H9 (cell line): ENCODE results near the gene CHD6. TPM values are rescaled to one million over a fixed set of nuclear protein-coding genes. Genes with fewer than 3 reads are reported as not detected.

Experiments
- DNase-seq: peaks from one replicate; pipeline ENCODE4 v3.0.0-alpha.2; 2017
- H2AFZ ChIP-seq: one replicate; pipeline ENCODE4 v1.6.1; 2013; ENCODE audit warnings: mild to moderate bottlenecking, low read length, control low read depth, moderate library complexity
- H2AK5ac ChIP-seq: 2 replicates; pipeline ENCODE4 v1.6.1; 2013; ENCODE audit warnings: low read length, control low read depth, mixed read lengths; ENCODE audit not compliant: insufficient read length
- H2BK120ac ChIP-seq: one replicate; pipeline ENCODE4 v1.6.1; 2013; ENCODE audit warnings: low read depth, mild to moderate bottlenecking, low read length, control low read depth, inconsistent platforms; ENCODE audit not compliant: poor library complexity, severe bottlenecking
- H2BK12ac ChIP-seq: 2 replicates; pipeline ENCODE4 v1.6.1; 2013; ENCODE audit warnings: low read length, control low read depth, mixed read lengths, low read depth; ENCODE audit not compliant: insufficient read length
- H2BK15ac ChIP-seq: 2 replicates; pipeline ENCODE4 v1.6.1; 2013; ENCODE audit warnings: low read depth, low read length, control low read depth
- H2BK20ac ChIP-seq: one replicate; pipeline ENCODE4 v1.6.1; 2013; ENCODE audit warnings: low read depth, mild to moderate bottlenecking, low read length, control low read depth, inconsistent platforms; ENCODE audit not compliant: poor library complexity, severe bottlenecking
- H2BK5ac ChIP-seq: 2 replicates; pipeline ENCODE4 v1.6.1; 2013; ENCODE audit warnings: low read length, control low read depth, mixed read lengths; ENCODE audit not compliant: insufficient read length
- H3K14ac ChIP-seq: 2 replicates; pipeline ENCODE4 v1.6.1; 2013; ENCODE audit warnings: low read length, control low read depth; ENCODE audit not compliant: insufficient read depth
- H3K18ac ChIP-seq: 2 replicates; pipeline ENCODE4 v1.6.1; 2013; ENCODE audit warnings: low read depth, mild to moderate bottlenecking, mixed read lengths, low read length, control low read depth; ENCODE audit not compliant: insufficient read length
- H3K23ac ChIP-seq: 2 replicates; pipeline ENCODE4 v1.6.1; 2013; ENCODE audit warnings: low read length, control low read depth, mixed read lengths, low read depth; ENCODE audit not compliant: insufficient read length
- H3K23me2 ChIP-seq: 2 replicates; pipeline ENCODE4 v1.6.1; 2013; ENCODE audit warnings: low read depth, mild to moderate bottlenecking, mixed read lengths, low read length, control low read depth; ENCODE audit not compliant: insufficient read length, poor library complexity, severe bottlenecking
- H3K27ac ChIP-seq: 2 replicates; pipeline ENCODE4 v1.5.1; 2013; ENCODE audit warnings: low read length, control low read depth, mixed read lengths, low read depth; ENCODE audit not compliant: insufficient read length
- H3K27me3 ChIP-seq: 2 replicates; pipeline ENCODE4 v1.6.1; 2013; ENCODE audit warnings: low read length, control low read depth, inconsistent platforms; ENCODE audit not compliant: insufficient read depth
- H3K4ac ChIP-seq: 2 replicates; pipeline ENCODE4 v1.6.1; 2013; ENCODE audit warnings: low read depth, mild to moderate bottlenecking, control low read depth, inconsistent platforms, low read length, moderate library complexity
- H3K4me1 ChIP-seq: 2 replicates; pipeline ENCODE4 v1.6.1; 2013; ENCODE audit warnings: low read length, control low read depth, inconsistent platforms; ENCODE audit not compliant: insufficient read depth
- H3K4me2 ChIP-seq: 2 replicates; pipeline ENCODE4 v1.6.1; 2013; ENCODE audit warnings: low read length, control low read depth, mixed read lengths; ENCODE audit not compliant: insufficient read length, insufficient read depth
- H3K56ac ChIP-seq: 2 replicates; pipeline ENCODE4 v1.6.1; 2013; ENCODE audit warnings: low read depth, mild to moderate bottlenecking, mixed read lengths, low read length, control low read depth; ENCODE audit not compliant: insufficient read length
- H3K79me1 ChIP-seq: 2 replicates; pipeline ENCODE4 v1.6.1; 2013; ENCODE audit warnings: low read depth, mild to moderate bottlenecking, moderate library complexity, low read length, control low read depth, inconsistent platforms; ENCODE audit not compliant: insufficient read depth, poor library complexity, severe bottlenecking
- H3K79me2 ChIP-seq: 2 replicates; pipeline ENCODE4 v1.6.1; 2013; ENCODE audit warnings: low read length, control low read depth, inconsistent platforms; ENCODE audit not compliant: insufficient read depth
- H3K9ac ChIP-seq: 2 replicates; pipeline ENCODE4 v1.6.1; 2013; ENCODE audit warnings: low read length, control low read depth, mixed read lengths; ENCODE audit not compliant: insufficient read length; ENCODE audit errors: extremely low read depth
- H3K9me3 ChIP-seq: one replicate; pipeline ENCODE4 v1.6.1; 2013; ENCODE audit warnings: low read depth, low read length, inconsistent platforms; ENCODE audit not compliant: control insufficient read depth
- H3T11ph ChIP-seq: one replicate; pipeline ENCODE4 v1.6.1; 2013; ENCODE audit warnings: mild to moderate bottlenecking, low read length, control low read depth, inconsistent platforms
- H4K20me1 ChIP-seq: one replicate; pipeline ENCODE4 v1.6.1; 2013; ENCODE audit not compliant: control insufficient read depth, insufficient read length, insufficient read depth
- H4K5ac ChIP-seq: 2 replicates; pipeline ENCODE4 v1.6.1; 2013; ENCODE audit warnings: low read depth, mild to moderate bottlenecking, mixed read lengths, low read length, control low read depth; ENCODE audit not compliant: insufficient read length
- H4K8ac ChIP-seq: replicated peaks from 2 replicates; pipeline ENCODE4 v1.6.1; 2013; ENCODE audit warnings: low read length, control low read depth, mixed read lengths, low read depth; ENCODE audit not compliant: insufficient read length
- H4K91ac ChIP-seq: 2 replicates; pipeline ENCODE4 v1.6.1; 2013; ENCODE audit warnings: low read depth, mild to moderate bottlenecking, moderate library complexity, mixed read lengths, low read length, control low read depth; ENCODE audit not compliant: insufficient read length
- H3K27ac Mint-ChIP-seq, 3 experiments: 2 replicates in 2 of 3; 3 replicates in 1 of 3; pipeline ENCODE4 v1.8.0; 2020 to 2021; ENCODE audit warnings: mixed read lengths in 3 of 3, mild to moderate bottlenecking in 1 of 3, moderate library complexity in 1 of 3
- H3K27me3 Mint-ChIP-seq: 2 replicates; pipeline ENCODE4 v1.8.0; 2021; ENCODE audit warnings: low read depth, mild to moderate bottlenecking, moderate library complexity, mixed read lengths
- H3K36me3 Mint-ChIP-seq, 3 experiments: 2 replicates in 2 of 3; 3 replicates in 1 of 3; pipeline ENCODE4 v1.8.0; 2020 to 2021; ENCODE audit warnings: low read depth in 3 of 3, mixed read lengths in 3 of 3; ENCODE audit not compliant: insufficient read depth in 1 of 3
- H3K4me1 Mint-ChIP-seq, 2 experiments: 2 replicates each; pipeline ENCODE4 v1.8.0; 2020; ENCODE audit warnings: mixed read lengths in 2 of 2
- H3K4me3 Mint-ChIP-seq, 2 experiments: 2 replicates in 1 of 2; 3 replicates in 1 of 2; pipeline ENCODE4 v1.8.0; 2020 to 2021; ENCODE audit warnings: mild to moderate bottlenecking in 2 of 2, mixed read lengths in 2 of 2, moderate library complexity in 1 of 2
- H3K9me3 Mint-ChIP-seq, 2 experiments: 2 replicates in 1 of 2; 3 replicates in 1 of 2; pipeline ENCODE4 v1.8.0; 2020; ENCODE audit warnings: mild to moderate bottlenecking in 2 of 2, mixed read lengths in 2 of 2, moderate library complexity in 1 of 2
- CTCF ChIP-seq: fragments of 200-600 bp; sonication (generic); conservative IDR thresholded peaks from 3 replicates; pipeline ENCODE4 v1.8.0; 2021; ENCODE audit warnings: antibody characterized with exemption, mild to moderate bottlenecking
- WGBS: extraction: QIAGEN DNeasy Blood & Tissue Kit; methylation state at CpG from one replicate; pipeline ENCODE4 v1.1.7; 2013; ENCODE audit warnings: missing lambda C conversion rate, low lambda C conversion rate, mixed read lengths; ENCODE audit not compliant: insufficient read length; ENCODE audit errors: extremely low coverage; 5-methylcytosine and 5-hydroxymethylcytosine counted together
- total RNA-seq: library from RNA; stranded (reverse); gene quantifications from 2 replicates; pipeline ENCODE4 v1.2.1, GENCODE V29; 2021

CHD6 gene
- total RNA-seq, 1 experiment from 2014 or later, result 51.5 TPM

- no peak overlapping the region for H3K56ac ChIP-seq
- no peak for TF ChIP-seq CTCF
Observed at GRCh38 chr20:41440882-41441281, 177.3 kb downstream of the CHD6 start.

More at GRCh38 chr20:41440882-41441281, 177.3 kb downstream of the CHD6 start:
- H2BK12ac ChIP-seq, result no peak overlapping the region
- H3K79me1 ChIP-seq, result no peaks in the 10 kb centered on the region
- no peak overlapping the region for H3K27ac Mint-ChIP-seq
- no peak overlapping the region for H3T11ph ChIP-seq
- H2BK5ac ChIP-seq, result no peak overlapping the region
- H3K4me3 Mint-ChIP-seq, result no peak overlapping the region
- no peaks in the 10 kb centered on the region for H3K9me3 Mint-ChIP-seq
- no peak overlapping the region for H3K4me2 ChIP-seq
- H3K4me1 Mint-ChIP-seq, result peaks cover 0 to under 1% of the 10 kb centered on the region in 2 experiments; a peak in 2 of 4 replicates
- no peaks in the 10 kb centered on the region for H3K4me1 ChIP-seq
- H4K91ac ChIP-seq, result no peak overlapping the region
- no peak overlapping the region for H3K14ac ChIP-seq
- WGBS, result no CpG with 5 or more reads among the region's 3 CpGs
- peaks cover 14 to 81% (median 65%) of the 10 kb centered on the region in 3 experiments for H3K36me3 Mint-ChIP-seq
- no peak overlapping the region for H3K9ac ChIP-seq
- no peak overlapping the region for H2BK120ac ChIP-seq
- no peaks in the 10 kb centered on the region for H4K20me1 ChIP-seq
- no peak overlapping the region for H3K4ac ChIP-seq
- no peaks in the 10 kb centered on the region for H3K27me3 ChIP-seq
- H3K27me3 Mint-ChIP-seq, result no peaks in the 10 kb centered on the region
- H2AFZ ChIP-seq, result no peak overlapping the region
- no peak overlapping the region for H2AK5ac ChIP-seq
- H3K23me2 ChIP-seq, result no peaks in the 10 kb centered on the region
- H4K8ac ChIP-seq, result no peak overlapping the region
- H2BK15ac ChIP-seq, result no peak overlapping the region
- no peak overlapping the region for H3K18ac ChIP-seq
- no peak overlapping the region for H2BK20ac ChIP-seq
- DNase-seq, result no peak
- H3K9me3 ChIP-seq, result no peaks in the 10 kb centered on the region
- no peak overlapping the region for H3K27ac ChIP-seq
- no peak overlapping the region for H3K23ac ChIP-seq
- H4K5ac ChIP-seq, result no peak overlapping the region
- H3K79me2 ChIP-seq, result no peaks in the 10 kb centered on the region
